ENCODE data around the gene DPYD. TPM values are rescaled to one million over a fixed set of nuclear protein-coding genes. Genes with fewer than 3 reads are reported as not detected.

Gene DPYD
- total and polyA plus RNA-seq, 4 donors = 3.7 to 25.5 (median 10.6) TPM

DNA sequence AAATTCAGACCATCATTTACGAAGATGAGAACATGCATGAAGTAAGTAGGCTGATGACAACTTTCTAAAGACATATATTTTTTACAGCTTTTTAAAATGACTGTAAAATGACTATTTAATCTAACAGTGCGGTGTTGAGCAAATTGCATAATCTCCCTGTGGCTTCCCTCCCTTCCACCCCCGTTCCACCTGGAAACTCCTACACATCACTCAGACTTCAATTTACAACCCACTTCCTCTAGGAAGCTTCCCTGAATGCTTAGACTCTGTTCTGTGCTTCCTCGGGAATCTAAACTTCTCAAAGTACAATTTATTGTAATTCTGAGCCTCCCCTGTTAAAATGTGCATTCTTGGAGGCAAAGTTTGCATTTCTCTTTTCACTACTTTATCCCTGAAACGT is 354.9 kb downstream of the DPYD start:
- Histone ChIP-seq H3K4me3 (ENCODE audit: low read depth, low read length) (no peak overlapping the region), H3K27me3 (ENCODE audit: control insufficient read depth, insufficient read depth, low read length) (no peaks in the 10 kb centered on the region), H3K36me3 (ENCODE audit: control insufficient read depth, insufficient read depth, low read length) (no peaks in the 10 kb centered on the region), H3K27ac (ENCODE audit: low read depth, low read length) (no peak overlapping the region), H3K9me3 (ENCODE audit: control insufficient read depth, insufficient read depth, low read length) (no peaks in the 10 kb centered on the region), H3K4me1 (ENCODE audit: control insufficient read depth, insufficient read depth, low read length) (no peaks in the 10 kb centered on the region)
- 69% methylated on average over 2 of the region's 5 CpGs for WGBS (ENCODE audit: insufficient coverage)
- DNase-seq (ENCODE audit: low read depth in 4 of 6, low spot score in 6 of 6) = no peak

DNA sequence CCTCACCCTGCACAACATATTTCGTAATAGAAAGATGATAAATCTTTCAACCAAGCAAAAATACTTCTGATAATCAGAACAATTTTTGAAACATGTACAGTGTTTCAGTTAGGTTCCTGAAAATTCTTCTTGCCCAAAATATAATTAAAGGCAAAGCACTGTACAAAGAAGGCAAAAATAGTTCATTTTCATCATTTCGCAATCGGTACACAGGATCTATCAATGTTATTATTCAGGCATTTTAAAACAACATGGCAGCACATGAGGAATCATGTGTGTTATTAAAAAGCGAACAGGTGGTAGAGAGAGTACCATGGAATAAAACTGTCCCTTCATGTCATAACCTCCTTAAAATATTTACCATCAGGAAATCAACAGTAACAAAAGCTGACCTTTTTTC is 356.9 kb downstream of the DPYD start:
- Histone ChIP-seq H3K4me3 (ENCODE audit: low read depth, low read length) (no peak overlapping the region), H3K9me3 (ENCODE audit: control insufficient read depth, insufficient read depth, low read length) (no peaks in the 10 kb centered on the region), H3K27ac (ENCODE audit: low read depth, low read length) (no peak overlapping the region), H3K36me3 (ENCODE audit: control insufficient read depth, insufficient read depth, low read length) (no peaks in the 10 kb centered on the region), H3K4me1 (ENCODE audit: control insufficient read depth, insufficient read depth, low read length) (no peaks in the 10 kb centered on the region), H3K27me3 (ENCODE audit: control insufficient read depth, insufficient read depth, low read length) (no peaks in the 10 kb centered on the region)
- WGBS (ENCODE audit: insufficient coverage) = no CpG with 5 or more reads among the region's 4 CpGs
- no peak for DNase-seq (ENCODE audit: low read depth in 4 of 6, low spot score in 6 of 6)

DNA sequence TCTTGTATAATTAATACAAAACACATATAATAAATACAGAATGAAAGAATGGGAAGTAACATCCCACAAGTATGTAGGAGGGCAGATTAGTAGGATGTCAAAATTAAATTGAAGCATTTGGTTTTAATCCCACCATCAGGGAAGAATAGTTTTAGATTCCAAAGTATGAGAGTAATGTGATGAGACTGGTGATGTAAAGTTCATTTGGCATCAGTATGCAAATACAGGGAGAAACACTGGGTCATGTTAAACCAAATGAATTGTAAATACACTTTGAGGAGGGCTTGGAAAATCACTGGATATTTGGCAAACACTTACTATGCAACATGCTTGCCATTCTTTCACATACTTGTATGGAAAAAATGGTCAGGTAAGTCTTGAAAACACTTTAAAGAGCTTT is 358.8 kb downstream of the DPYD start:
- Histone ChIP-seq H3K4me1 (ENCODE audit: control insufficient read depth, insufficient read depth, low read length) (no peaks in the 10 kb centered on the region), H3K9me3 (ENCODE audit: control insufficient read depth, insufficient read depth, low read length) (no peaks in the 10 kb centered on the region), H3K27ac (ENCODE audit: low read depth, low read length) (no peak overlapping the region), H3K4me3 (ENCODE audit: low read depth, low read length) (no peak overlapping the region), H3K27me3 (ENCODE audit: control insufficient read depth, insufficient read depth, low read length) (no peaks in the 10 kb centered on the region), H3K36me3 (ENCODE audit: control insufficient read depth, insufficient read depth, low read length) (no peaks in the 10 kb centered on the region)
- DNase-seq (ENCODE audit: low read depth in 4 of 6, low spot score in 6 of 6) = no peak

DNA sequence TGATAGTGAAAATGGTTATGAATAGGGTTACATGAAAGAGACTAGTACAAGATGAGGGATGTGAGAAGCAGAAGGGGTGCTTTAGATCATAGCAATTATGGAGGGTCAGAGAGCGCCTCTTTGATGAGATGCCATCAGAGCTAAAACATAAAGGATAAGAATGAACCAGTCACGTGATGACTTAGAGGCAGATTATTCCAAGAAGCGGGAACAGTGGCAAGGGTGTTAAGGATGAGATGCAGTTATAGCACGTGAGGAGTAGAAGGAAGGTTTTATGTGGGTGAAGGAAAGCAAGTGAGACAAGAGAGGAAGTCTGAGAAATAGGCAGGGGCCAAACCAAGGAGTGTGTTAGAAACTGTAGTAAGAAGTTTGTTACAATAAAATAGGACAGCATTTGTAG is 360.1 kb downstream of the DPYD start:
- Histone ChIP-seq H3K4me1 (ENCODE audit: control insufficient read depth, insufficient read depth, low read length) (no peaks in the 10 kb centered on the region), H3K9me3 (ENCODE audit: control insufficient read depth, insufficient read depth, low read length) (no peaks in the 10 kb centered on the region), H3K4me3 (ENCODE audit: low read depth, low read length) (no peak overlapping the region), H3K36me3 (ENCODE audit: control insufficient read depth, insufficient read depth, low read length) (no peaks in the 10 kb centered on the region), H3K27me3 (ENCODE audit: control insufficient read depth, insufficient read depth, low read length) (no peaks in the 10 kb centered on the region), H3K27ac (ENCODE audit: low read depth, low read length) (no peak overlapping the region)
- no peak for DNase-seq (ENCODE audit: low read depth in 4 of 6, low spot score in 6 of 6)
- 91% methylated on average over 4 of the region's 4 CpGs for WGBS (ENCODE audit: insufficient coverage)

DNA sequence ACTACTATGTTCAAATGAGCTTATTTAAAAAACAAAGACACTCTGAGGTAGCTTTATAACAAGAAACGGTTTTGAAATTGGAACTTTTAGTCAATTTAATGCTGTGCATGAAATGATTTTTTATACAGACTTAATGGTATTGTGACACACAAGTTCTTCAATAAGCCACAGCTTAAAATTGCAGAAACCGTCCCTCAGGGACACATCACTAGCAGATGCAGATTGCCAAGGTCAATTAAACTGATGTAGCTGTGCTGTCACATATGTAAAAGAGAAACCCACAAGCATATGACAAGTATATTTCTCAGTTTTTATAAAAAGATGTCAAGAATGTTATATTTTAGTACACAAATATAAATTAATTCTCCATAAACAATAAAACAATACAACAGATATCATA is 366.9 kb downstream of the DPYD start:
- no CpG with 5 or more reads among the region's 2 CpGs for WGBS (ENCODE audit: insufficient coverage)
- no peaks in the 10 kb centered on the region for H3K27me3 ChIP-seq (ENCODE audit: control insufficient read depth, insufficient read depth, low read length)
- H3K4me1 ChIP-seq (ENCODE audit: control insufficient read depth, insufficient read depth, low read length) = no peaks in the 10 kb centered on the region
- no peak overlapping the region for H3K4me3 ChIP-seq (ENCODE audit: low read depth, low read length)
- H3K27ac ChIP-seq (ENCODE audit: low read depth, low read length) = no peak overlapping the region
- peak in 3 of 6 donors; percentile 4 to 86 (median 5) for DNase-seq (ENCODE audit: low read depth in 4 of 6, low spot score in 6 of 6)
- no peaks in the 10 kb centered on the region for H3K36me3 ChIP-seq (ENCODE audit: control insufficient read depth, insufficient read depth, low read length)
- H3K9me3 ChIP-seq (ENCODE audit: control insufficient read depth, insufficient read depth, low read length) = no peaks in the 10 kb centered on the region

DNA sequence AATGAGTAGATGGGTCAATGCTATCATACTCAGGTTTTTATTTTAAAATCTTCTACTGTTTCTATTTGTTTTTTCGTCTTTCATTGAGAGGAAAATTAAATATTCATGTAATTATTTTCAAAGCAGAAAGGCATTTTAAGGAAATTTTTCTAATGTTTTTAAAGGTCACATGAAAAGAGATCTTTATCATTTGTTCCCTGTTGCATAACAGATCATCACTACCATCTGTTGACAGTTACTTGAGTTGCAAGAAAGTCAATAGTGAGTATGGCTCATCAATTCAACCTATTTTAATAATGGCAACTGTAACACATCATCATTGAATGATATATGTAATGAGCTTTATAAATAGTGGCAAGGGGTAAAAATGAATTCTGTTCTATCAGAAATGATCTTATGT is 369.7 kb downstream of the DPYD start:
- H3K27me3 ChIP-seq (ENCODE audit: control insufficient read depth, insufficient read depth, low read length) = no peaks in the 10 kb centered on the region
- H3K27ac ChIP-seq (ENCODE audit: low read depth, low read length) = no peak overlapping the region
- H3K4me1 ChIP-seq (ENCODE audit: control insufficient read depth, insufficient read depth, low read length) = no peaks in the 10 kb centered on the region
- H3K9me3 ChIP-seq (ENCODE audit: control insufficient read depth, insufficient read depth, low read length) = no peaks in the 10 kb centered on the region
- no peak for DNase-seq (ENCODE audit: low read depth in 4 of 6, low spot score in 6 of 6)
- H3K4me3 ChIP-seq (ENCODE audit: low read depth, low read length) = no peak overlapping the region
- WGBS (ENCODE audit: insufficient coverage) = no CpG with 5 or more reads among the region's 1 CpG
- H3K36me3 ChIP-seq (ENCODE audit: control insufficient read depth, insufficient read depth, low read length) = no peaks in the 10 kb centered on the region

DNA sequence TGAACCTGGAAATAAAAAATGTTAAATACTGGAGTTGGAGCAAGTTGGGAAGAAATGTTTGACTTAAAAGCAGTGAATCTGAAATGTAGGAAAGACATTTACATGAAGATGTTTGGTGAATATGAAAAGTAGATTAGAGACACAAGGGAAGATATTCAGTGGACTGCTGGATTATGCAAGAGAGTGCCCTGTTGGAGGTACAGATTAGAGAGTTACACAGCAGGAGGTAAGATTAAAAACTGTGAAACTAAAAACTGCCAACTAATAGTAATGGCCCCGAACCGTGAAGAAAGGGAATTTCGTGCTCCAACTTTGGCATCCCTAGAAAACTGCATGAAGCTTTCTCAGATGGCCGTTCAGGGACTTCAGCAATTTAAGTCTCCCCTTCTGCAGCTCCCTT is 375.4 kb downstream of the DPYD start:
- Histone ChIP-seq H3K27ac (ENCODE audit: low read depth, low read length) (no peak overlapping the region), H3K36me3 (ENCODE audit: control insufficient read depth, insufficient read depth, low read length) (no peaks in the 10 kb centered on the region), H3K4me3 (ENCODE audit: low read depth, low read length) (no peak overlapping the region), H3K27me3 (ENCODE audit: control insufficient read depth, insufficient read depth, low read length) (no peaks in the 10 kb centered on the region), H3K4me1 (ENCODE audit: control insufficient read depth, insufficient read depth, low read length) (no peaks in the 10 kb centered on the region), H3K9me3 (ENCODE audit: control insufficient read depth, insufficient read depth, low read length) (no peaks in the 10 kb centered on the region)
- WGBS (ENCODE audit: insufficient coverage) = 45% methylated on average over 3 of the region's 4 CpGs
- DNase-seq (ENCODE audit: low read depth in 4 of 6, low spot score in 6 of 6) = no peak

DNA sequence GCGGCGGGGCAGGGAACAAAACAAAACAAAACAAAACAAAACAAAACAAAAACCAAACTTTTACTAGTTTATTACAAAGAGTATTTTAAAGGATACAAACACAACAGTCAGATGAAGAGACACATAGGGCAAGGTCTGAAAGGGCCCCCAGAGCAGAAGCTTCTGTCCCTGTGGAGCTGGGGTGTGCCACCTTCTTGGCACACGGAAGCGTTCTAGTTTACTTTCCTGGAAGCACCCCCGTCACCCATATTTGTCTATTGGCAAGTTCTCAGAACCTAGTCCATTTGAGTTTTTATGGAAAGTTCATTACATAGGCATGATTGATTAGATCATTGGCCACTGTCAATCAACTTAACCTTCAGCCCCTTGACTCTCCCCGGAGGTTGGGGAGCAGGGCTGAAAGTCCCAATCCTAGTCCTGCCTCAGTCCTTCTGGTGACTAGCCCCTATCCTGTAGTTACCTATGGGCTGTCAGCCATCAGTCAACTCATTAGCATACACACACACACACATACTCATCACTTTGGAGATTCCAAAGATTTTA is 380.4 kb downstream of the DPYD start:
- H3K4me3 ChIP-seq (ENCODE audit: low read depth, low read length) = no peak overlapping the region
- no peak for DNase-seq (ENCODE audit: low read depth in 4 of 6, low spot score in 6 of 6)
- no peaks in the 10 kb centered on the region for H3K4me1 ChIP-seq (ENCODE audit: control insufficient read depth, insufficient read depth, low read length)
- H3K36me3 ChIP-seq (ENCODE audit: control insufficient read depth, insufficient read depth, low read length) = no peaks in the 10 kb centered on the region
- no peaks in the 10 kb centered on the region for H3K9me3 ChIP-seq (ENCODE audit: control insufficient read depth, insufficient read depth, low read length)
- H3K27ac ChIP-seq (ENCODE audit: low read depth, low read length) = no peak overlapping the region
- 98% methylated on average over 4 of the region's 6 CpGs for WGBS (ENCODE audit: insufficient coverage)
- no peaks in the 10 kb centered on the region for H3K27me3 ChIP-seq (ENCODE audit: control insufficient read depth, insufficient read depth, low read length)

DNA sequence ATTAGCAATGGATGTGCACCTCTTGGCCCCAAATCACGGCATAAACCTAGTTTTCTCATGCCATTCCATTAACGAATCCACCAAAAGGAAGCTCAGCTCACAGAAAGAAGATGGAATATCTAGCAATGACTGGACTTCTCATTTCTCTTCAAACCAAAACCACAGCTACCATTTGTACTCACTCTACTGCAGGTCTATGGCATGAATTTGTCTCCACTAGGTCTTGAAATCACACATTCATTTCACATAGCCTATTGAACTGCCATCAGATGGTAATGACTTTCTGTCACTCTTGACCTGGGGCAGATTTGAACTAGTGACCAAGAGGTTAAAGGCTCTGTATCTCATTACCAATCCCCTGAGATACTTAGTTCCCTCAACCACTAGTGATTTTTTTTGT is 382.7 kb downstream of the DPYD start:
- 88% methylated on average over 1 of the region's 2 CpGs for WGBS (ENCODE audit: insufficient coverage)
- H3K36me3 ChIP-seq (ENCODE audit: control insufficient read depth, insufficient read depth, low read length) = no peaks in the 10 kb centered on the region
- H3K4me3 ChIP-seq (ENCODE audit: low read depth, low read length) = no peak overlapping the region
- H3K27ac ChIP-seq (ENCODE audit: low read depth, low read length) = no peak overlapping the region
- H3K9me3 ChIP-seq (ENCODE audit: control insufficient read depth, insufficient read depth, low read length) = no peaks in the 10 kb centered on the region
- no peaks in the 10 kb centered on the region for H3K27me3 ChIP-seq (ENCODE audit: control insufficient read depth, insufficient read depth, low read length)
- no peak for DNase-seq (ENCODE audit: low read depth in 4 of 6, low spot score in 6 of 6)
- H3K4me1 ChIP-seq (ENCODE audit: control insufficient read depth, insufficient read depth, low read length) = no peaks in the 10 kb centered on the region

DNA sequence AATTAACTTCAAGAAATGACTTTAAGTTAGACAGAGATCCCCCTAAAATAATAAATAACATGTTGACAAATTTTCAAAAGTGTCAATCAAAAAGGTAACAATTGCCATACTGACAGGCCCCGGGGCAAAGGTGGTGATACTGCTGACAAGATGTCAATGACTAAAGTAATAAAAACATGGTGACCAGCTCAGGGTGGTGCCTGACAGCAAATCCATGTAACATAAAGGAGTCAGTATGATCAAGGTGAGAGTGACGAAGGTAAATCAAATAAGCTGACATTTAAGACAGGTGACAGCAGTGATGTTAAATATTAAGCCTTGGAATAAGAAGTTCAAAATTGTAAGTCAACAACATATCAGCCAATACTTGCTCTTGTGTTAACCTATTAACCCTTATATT is 387.5 kb downstream of the DPYD start:
- DNase-seq (ENCODE audit: low read depth in 4 of 6, low spot score in 6 of 6) = no peak
- Histone ChIP-seq H3K36me3 (ENCODE audit: control insufficient read depth, insufficient read depth, low read length) (no peaks in the 10 kb centered on the region), H3K27me3 (ENCODE audit: control insufficient read depth, insufficient read depth, low read length) (no peaks in the 10 kb centered on the region), H3K4me3 (ENCODE audit: low read depth, low read length) (no peak overlapping the region), H3K9me3 (ENCODE audit: control insufficient read depth, insufficient read depth, low read length) (no peaks in the 10 kb centered on the region), H3K27ac (ENCODE audit: low read depth, low read length) (no peak overlapping the region), H3K4me1 (ENCODE audit: control insufficient read depth, insufficient read depth, low read length) (no peaks in the 10 kb centered on the region)
- WGBS (ENCODE audit: insufficient coverage) = 100% methylated on average over 1 of the region's 2 CpGs
